ENCODE results near the gene ASRGL1.

ASRGL1 gene

DNA sequence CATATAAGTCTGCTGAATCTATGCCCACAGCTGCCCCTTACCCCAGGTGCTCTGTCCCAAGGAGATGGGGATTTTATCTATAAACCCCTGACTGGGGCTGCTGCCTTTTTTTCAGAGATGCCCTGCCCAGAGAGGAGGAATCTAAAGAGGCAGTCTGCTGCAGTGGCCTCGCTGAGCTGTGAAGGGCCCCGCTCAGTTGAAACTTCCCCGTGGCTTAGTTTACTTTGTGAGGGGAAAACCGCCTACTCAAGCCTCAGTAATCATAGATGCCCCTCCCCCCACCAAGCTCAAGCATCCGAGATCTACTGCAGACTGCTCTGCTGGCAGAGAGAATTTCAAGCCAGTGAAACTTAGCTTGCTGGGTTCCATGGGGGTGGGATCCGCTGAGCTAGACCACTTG is 31.0 kb upstream of the ASRGL1 start:
- Histone ChIP-seq H3K27me3 (replicated peaks; ENCODE audit: insufficient read depth, low read length) (no peaks in the 10 kb centered on the region), H3K27ac (ENCODE audit: low read length) (no peak overlapping the region)
- DNase-seq = no peak

GRCh38 chr11:62307950-62308349 is 29.3 kb upstream of the ASRGL1 start:
- Histone ChIP-seq H3K27me3 (replicated peaks; ENCODE audit: insufficient read depth, low read length) (no peaks in the 10 kb centered on the region), H3F3A (ENCODE audit: insufficient read depth, low read length) (no peaks in the 10 kb centered on the region), H3K9ac (ENCODE audit: low read length) (no peak overlapping the region), H3K4me2 (ENCODE audit: low read depth, low read length) (no peak overlapping the region), H3K4me1 (ENCODE audit: low read length) (no peaks in the 10 kb centered on the region), H3K4me3 (ENCODE audit: low read length) (no peak overlapping the region), H3K79me2 (ENCODE audit: low read length) (no peaks in the 10 kb centered on the region), H3K9me3 (replicated peaks; ENCODE audit: insufficient read depth, low read length) (no peaks in the 10 kb centered on the region), H2AFZ (ENCODE audit: low read length) (no peak overlapping the region), H3K27ac (ENCODE audit: low read length) (no peak overlapping the region), H4K20me1 (ENCODE audit: insufficient read depth, low read length) (no peaks in the 10 kb centered on the region), H3K9me2 (replicated peaks; ENCODE audit: insufficient read depth, low read length) (no peaks in the 10 kb centered on the region), H3K36me3 (replicated peaks; ENCODE audit: insufficient read depth, low read length) (no peaks in the 10 kb centered on the region)
- TF ChIP-seq EZH2 (optimal IDR thresholded peaks at IDR 0.05; ENCODE audit: low read depth, low read length) (no peak), EZH2phosphoT487 (IDR thresholded peaks at IDR 0.05; ENCODE audit: low read length) (no peak)
- TF ChIP-seq, protein P1, sequence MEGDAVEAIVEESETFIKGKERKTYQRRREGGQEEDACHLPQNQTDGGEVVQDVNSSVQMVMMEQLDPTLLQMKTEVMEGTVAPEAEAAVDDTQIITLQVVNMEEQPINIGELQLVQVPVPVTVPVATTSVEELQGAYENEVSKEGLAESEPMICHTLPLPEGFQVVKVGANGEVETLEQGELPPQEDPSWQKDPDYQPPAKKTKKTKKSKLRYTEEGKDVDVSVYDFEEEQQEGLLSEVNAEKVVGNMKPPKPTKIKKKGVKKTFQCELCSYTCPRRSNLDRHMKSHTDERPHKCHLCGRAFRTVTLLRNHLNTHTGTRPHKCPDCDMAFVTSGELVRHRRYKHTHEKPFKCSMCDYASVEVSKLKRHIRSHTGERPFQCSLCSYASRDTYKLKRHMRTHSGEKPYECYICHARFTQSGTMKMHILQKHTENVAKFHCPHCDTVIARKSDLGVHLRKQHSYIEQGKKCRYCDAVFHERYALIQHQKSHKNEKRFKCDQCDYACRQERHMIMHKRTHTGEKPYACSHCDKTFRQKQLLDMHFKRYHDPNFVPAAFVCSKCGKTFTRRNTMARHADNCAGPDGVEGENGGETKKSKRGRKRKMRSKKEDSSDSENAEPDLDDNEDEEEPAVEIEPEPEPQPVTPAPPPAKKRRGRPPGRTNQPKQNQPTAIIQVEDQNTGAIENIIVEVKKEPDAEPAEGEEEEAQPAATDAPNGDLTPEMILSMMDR (IDR thresholded peaks at IDR 0.05; ENCODE audit: low read length) = no peak
- DNase-seq = no peak

More for the DNA sequence above, 31.0 kb upstream of the ASRGL1 start:
- Histone ChIP-seq H3K4me1 (ENCODE audit: low read length) (no peaks in the 10 kb centered on the region), H3K9me3 (replicated peaks; ENCODE audit: insufficient read depth, low read length) (no peaks in the 10 kb centered on the region), H3K9me2 (replicated peaks; ENCODE audit: insufficient read depth, low read length) (no peaks in the 10 kb centered on the region), H2AFZ (ENCODE audit: low read length) (no peak overlapping the region), H3K79me2 (ENCODE audit: low read length) (no peaks in the 10 kb centered on the region), H3K4me2 (ENCODE audit: low read depth, low read length) (no peak overlapping the region), H3F3A (ENCODE audit: insufficient read depth, low read length) (no peaks in the 10 kb centered on the region), H3K4me3 (ENCODE audit: low read length) (no peak overlapping the region), H3K36me3 (replicated peaks; ENCODE audit: insufficient read depth, low read length) (no peaks in the 10 kb centered on the region), H4K20me1 (ENCODE audit: insufficient read depth, low read length) (no peaks in the 10 kb centered on the region), H3K9ac (ENCODE audit: low read length) (no peak overlapping the region)
- TF ChIP-seq EZH2phosphoT487 (IDR thresholded peaks at IDR 0.05; ENCODE audit: low read length) (no peak), EZH2 (optimal IDR thresholded peaks at IDR 0.05; ENCODE audit: low read depth, low read length) (no peak)
- TF ChIP-seq, protein P1 (IDR thresholded peaks at IDR 0.05; ENCODE audit: low read length) = no peak

- Histone ChIP-seq H2AFZ (ENCODE audit: low read length) (no peak overlapping the region), H3K36me3 (replicated peaks; ENCODE audit: insufficient read depth, low read length) (no peaks in the 10 kb centered on the region), H3K4me2 (ENCODE audit: low read depth, low read length) (no peak overlapping the region), H3F3A (ENCODE audit: insufficient read depth, low read length) (no peaks in the 10 kb centered on the region), H3K27me3 (replicated peaks; ENCODE audit: insufficient read depth, low read length) (no peaks in the 10 kb centered on the region), H3K9me3 (replicated peaks; ENCODE audit: insufficient read depth, low read length) (no peaks in the 10 kb centered on the region), H3K79me2 (ENCODE audit: low read length) (no peaks in the 10 kb centered on the region), H3K4me1 (ENCODE audit: low read length) (no peaks in the 10 kb centered on the region), H3K27ac (ENCODE audit: low read length) (no peak overlapping the region), H4K20me1 (ENCODE audit: insufficient read depth, low read length) (no peaks in the 10 kb centered on the region), H3K4me3 (ENCODE audit: low read length) (no peak overlapping the region), H3K9ac (ENCODE audit: low read length) (no peak overlapping the region), H3K9me2 (replicated peaks; ENCODE audit: insufficient read depth, low read length) (no peaks in the 10 kb centered on the region)
- no peak for DNase-seq
- TF ChIP-seq, protein P1 (IDR thresholded peaks at IDR 0.05; ENCODE audit: low read length) = no peak
- TF ChIP-seq EZH2 (optimal IDR thresholded peaks at IDR 0.05; ENCODE audit: low read depth, low read length) (no peak), EZH2phosphoT487 (IDR thresholded peaks at IDR 0.05; ENCODE audit: low read length) (no peak)
Observed at GRCh38 chr11:62309991-62310390, 27.3 kb upstream of the ASRGL1 start.

Measured in MM.1S (cell line).